Measurements from ENCODE around the gene EPB41L2.
"Not testable (repeated sequence)": the region's sequence is repeated elsewhere in the genome, so short reads cannot be mapped to it uniquely, and the experiment has no call there.

EPB41L2 gene

DNA sequence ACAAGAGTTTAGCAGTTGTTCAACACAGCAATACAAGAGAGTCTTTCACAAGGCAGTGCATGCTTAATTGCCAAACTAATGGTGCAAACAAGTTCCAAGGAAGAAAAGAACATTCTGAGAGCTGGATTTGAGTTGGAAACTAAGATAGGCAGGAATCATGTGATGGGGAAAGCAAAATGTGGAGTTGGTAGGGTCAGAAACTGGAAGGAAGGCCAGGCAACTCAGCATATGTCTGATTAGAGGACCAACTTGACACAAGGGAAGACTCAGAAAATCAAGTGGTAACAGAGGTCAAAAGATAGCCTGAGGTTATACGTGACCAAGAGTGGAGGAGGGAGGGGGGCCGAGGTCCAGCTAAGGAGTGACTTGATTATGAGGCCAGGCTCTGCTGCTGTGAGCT lies 118.6 kb downstream of the EPB41L2 start:
- no peak for DNase-seq (ENCODE audit: low read depth)

DNA sequence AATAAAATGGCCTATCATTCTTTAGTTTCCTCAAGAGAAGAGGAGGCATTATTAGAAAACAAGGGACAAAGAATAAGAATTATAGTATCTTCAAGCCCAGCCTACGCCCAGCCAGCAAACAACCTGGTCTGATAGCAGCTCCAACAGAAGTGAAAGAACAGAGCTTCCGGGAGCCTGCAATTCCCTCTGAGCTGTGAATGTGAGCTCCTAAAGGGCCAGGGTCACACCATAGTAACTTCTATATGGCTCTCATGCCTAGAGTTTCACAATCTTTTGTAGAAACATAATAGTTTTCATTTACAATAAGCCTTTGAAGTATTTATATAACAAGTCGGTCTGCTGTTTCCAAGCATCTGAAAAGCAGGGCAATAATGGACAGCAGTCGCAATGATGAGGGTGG lies 119.3 kb downstream of the EPB41L2 start:
- no peak for DNase-seq (ENCODE audit: low read depth)

DNA sequence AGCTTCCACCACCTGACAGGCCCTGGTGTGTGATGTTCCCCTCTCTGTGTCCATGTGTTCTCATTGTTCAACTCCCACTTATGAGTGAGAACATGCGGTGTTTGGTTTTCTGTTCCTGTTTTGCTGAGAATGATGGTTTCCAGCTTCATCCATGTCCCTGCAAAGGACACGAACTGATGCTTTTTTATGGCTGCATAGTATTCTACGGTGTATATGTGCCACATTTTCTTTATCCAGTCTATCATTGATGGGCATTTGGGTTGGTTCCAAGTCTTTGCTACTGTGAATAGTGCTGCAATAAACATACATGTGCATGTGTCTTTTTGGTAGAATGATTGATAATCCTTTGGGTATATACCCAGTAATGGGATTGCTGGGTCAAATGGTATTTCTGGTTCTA lies 120.3 kb downstream of the EPB41L2 start:
- not testable (repeated sequence) for DNase-seq (ENCODE audit: low read depth)

DNA sequence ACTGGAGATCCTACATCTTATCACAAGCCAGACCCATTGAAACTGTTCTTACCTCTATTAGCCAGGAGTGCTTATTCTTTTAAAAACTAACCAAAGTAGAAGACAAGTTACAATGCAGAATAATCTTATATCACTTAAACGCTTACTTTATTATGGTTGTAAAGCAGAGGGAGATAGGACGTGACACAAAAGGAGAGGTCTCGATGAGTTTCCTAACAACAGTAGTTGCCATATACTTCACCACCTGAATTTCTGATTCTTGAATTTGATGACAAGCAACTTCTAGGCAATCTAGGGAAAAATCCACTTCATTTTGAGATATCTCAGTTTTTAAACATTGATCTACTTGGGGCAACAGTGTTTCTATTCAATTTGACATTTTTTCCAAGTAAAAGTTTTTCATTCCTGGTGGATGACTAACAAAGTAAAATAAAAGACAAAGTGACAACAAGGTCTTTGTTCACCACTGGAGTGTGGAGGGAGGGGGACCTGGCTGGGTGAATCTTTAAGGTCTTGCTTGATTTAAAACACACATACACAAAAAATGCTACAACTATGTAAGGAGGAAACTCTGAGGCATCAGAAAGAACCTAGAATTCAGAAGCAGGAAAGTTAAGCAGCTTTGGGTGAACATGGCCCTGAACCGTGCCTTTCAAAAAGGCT lies 125.0 kb downstream of the EPB41L2 start:
- no peak for DNase-seq (ENCODE audit: low read depth)

DNA sequence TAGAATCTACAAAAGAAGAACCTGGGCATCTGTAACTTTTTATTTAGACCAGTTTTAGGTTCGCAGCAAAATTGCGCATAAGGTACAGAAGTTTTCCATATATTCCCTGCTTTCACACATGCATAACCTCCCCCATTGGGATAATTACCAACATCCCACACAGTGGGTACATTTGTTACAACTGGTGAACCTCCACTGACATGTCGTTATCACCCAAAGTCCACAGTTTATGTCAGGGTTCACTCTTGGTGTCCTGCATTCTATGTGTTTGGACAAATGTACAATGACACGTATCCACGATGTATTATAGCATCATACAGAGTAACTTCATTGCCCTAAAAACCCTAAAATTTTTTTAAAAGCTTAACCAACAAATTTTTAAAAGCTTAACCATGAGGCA lies 126.1 kb downstream of the EPB41L2 start:
- no peak for DNase-seq (ENCODE audit: low read depth)

DNA sequence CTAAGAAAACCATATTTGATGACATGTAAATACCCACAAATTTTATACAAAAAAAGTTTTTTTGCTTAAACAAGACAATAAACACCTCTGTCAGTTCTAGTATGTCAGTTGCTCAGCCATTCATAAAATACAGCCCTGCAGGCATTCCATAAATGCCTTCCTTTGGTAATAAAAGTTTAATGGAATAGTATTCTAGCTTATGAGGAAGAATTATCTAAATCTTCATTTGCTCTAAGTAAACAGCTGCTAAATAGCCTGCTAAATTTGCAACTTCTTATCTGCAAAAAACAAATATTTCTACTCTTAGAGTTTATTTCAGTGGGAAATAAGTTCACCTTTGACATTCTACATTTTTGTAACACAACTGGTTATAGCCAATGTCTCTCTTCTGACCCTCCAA lies 127.1 kb downstream of the EPB41L2 start:
- no peak for DNase-seq (ENCODE audit: low read depth)

DNA sequence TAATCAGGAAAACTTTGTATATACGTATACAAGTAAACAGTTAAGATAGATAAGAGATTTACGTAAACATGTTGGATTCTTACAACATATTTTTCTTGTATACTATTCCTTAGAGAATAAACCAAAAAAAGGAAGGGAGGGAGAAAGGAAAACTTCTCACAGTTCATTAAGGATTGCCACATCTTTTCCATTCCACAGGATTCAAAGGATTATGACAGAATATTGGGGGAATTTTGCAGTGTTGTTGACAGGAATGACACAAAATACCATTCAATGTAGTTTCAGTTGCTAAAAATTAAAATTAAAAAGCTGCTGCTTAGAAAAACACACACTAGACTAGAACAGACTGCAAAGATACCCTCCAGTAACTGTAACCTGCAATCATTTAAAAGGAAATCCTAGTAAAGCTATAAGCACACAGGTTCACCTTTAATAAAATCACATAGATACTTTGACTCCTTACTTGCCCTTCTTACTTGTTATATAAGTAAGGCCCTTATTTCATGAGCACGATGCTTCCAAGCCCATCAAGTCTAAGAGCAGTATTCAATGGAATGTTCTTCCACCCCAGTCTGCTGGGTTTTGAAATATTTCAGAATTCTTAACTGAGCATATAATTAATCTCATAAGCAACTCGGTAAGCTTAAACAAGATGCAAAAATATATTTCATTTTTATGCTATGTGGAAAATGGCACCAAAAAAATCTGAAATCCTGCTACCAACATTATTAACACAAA lies 128.0 kb downstream of the EPB41L2 start:
- no peak for DNase-seq (ENCODE audit: low read depth)

DNA sequence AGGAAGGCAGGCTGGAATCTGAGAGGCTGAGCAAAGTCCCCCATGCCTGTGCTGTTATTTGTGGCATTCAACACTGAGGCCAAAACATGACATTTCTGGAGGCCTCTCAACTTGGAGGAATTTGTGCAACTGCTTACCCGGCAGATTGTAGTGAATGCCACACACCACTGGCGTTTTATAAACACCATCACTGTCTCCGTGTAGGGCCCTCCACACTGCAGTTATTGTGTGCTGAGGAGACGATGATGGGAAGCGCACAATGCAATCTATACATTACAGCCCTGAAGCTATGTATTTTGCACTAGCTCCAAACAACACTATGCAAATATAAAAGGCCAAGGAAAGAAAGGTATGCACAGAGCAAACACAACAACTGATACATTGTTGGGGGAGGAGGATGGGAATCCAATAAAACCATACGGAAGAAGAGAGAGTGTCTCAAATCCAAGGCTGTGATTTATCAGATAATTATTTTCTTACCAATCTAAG lies 129.3 kb downstream of the EPB41L2 start:
- no peak for DNase-seq (ENCODE audit: low read depth)

DNA sequence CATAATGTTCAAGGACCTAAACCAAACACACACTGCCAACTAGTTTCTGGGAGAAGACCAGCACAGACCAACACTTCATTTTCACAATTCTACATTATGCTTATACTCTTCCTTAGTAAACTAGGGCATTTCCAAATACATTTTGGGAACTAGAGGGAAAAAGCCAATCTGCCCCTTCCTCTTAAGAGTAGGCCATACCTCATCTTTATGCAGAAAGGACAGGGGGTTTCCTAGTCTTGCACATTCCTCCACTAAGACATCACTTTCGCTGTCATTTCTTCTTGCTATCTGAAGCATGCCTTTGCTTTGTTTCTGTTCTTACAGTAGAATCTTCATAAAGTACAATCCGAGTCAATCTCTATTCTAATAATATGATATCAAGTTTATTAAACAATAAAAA lies 130.1 kb downstream of the EPB41L2 start:
- DNase-seq (ENCODE audit: low read depth), result no peak

DNA sequence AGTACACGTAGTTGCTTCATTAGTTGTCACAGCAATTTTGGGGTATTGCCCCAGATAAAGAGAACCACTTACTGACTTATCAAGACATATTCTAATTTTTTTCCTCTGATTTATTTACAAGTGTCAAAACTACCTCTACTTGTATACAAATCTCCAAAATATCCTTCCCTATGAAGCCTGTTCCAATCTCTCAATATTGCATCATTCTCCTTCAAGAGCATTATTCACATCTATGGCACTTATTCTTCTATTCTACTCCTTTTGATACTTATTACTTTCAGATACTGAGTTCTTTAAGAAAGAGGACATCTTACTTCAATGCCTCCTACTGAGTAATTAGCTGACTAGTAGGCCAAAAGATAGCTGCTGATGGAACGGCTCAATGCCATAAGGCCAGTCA lies 130.6 kb downstream of the EPB41L2 start:
- DNase-seq (ENCODE audit: low read depth), result no peak

DNA sequence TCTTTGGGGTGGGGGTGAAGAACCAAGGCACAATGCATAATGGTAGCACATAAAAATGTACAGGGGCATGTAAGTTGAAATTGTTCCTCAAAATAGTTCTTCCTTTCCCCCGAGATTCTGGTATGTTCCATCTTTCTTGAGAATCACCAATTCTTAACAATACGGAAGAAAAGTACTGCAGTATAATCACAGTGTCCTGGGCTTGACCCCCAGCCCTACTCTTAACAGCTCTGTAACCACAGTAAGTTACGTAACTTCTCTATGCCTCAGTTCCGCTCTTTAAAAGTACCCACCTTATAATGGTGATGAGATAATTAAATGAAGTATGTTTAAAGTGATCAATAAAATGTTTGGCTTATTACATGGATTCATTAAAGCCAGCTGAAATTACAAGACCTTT lies 131.4 kb downstream of the EPB41L2 start:
- no peak for DNase-seq (ENCODE audit: low read depth)

DNA sequence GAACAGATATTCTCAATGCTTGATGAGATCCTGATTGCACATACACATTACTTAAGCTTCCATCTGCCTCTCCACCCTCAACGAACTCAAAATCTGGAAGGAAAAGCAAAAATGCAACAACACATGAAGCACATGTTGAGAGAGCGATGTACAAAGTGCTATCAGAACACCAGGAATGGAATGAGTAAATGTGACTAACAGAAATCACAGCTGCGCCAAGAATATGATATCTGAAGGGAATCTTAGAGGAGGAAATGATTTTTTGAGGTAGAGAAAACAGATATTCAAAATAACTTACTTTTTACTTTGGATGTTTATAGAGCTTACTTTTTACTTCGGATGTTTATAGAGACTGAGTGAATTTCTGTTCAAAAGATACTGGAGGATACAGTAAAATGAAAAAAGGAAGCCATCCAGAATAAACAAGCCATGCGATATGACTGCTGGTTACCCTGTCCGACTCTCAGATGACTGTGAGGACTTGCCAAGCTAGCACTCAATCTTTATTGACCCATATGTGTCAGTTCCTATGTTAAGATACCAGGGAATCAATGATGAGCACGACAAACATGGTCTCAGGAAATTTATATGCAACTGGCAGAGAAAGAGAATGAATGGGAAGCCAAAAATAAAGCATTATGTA lies 133.9 kb downstream of the EPB41L2 start:
- no peak for DNase-seq (ENCODE audit: low read depth)

DNA sequence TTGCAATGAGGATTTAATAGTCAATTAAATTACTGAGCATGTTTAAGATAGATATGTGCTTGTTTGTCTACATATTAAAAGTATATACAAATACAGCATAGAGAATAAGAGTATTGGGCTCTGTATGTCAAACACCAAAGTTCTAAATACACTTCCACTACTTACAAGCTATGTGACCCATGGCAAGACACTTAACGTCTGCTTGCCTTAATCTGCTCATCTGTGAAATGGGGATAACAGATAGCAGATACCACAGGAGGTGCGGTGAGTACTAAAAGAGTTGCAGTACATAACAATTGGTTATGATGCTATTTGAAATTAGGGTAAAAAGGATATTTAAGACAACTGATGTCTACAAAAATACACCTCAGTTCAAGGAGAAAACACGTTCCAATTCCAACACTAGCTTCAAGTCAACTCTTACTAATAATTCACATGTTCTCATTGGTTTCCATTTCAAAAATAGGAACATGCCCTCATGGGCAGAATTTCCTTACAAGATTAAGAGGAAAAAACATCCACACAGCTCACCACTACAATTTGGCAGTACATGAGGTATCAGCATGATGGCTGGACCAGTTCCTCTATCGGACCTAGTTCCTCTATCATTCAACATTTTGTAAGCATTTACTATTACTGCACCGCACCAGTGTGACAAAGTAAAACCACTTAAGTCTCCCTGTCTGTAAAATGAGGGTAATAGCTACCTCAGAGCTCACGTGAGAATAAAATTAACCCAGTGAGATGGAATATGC lies 134.7 kb downstream of the EPB41L2 start:
- no peak for DNase-seq (ENCODE audit: low read depth)

DNA sequence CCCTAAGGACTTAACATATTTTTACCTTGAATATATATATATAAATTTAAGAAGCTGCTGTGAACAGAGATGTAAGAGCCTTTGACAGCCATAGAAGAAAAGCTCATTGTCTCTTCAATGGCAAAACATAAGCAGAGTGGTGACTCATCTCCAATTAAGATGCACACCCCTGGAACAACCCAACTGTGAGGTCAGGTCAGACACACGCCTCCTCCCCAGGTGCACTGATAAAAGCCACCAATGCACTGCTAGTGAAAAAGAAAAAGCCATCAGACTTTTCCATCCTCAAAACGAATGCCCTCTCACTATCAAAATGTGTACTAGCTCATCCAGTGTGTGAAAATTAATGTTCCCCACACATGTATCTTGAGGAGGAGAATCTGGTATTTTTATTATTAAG lies 135.7 kb downstream of the EPB41L2 start:
- no peak for DNase-seq (ENCODE audit: low read depth)

DNA sequence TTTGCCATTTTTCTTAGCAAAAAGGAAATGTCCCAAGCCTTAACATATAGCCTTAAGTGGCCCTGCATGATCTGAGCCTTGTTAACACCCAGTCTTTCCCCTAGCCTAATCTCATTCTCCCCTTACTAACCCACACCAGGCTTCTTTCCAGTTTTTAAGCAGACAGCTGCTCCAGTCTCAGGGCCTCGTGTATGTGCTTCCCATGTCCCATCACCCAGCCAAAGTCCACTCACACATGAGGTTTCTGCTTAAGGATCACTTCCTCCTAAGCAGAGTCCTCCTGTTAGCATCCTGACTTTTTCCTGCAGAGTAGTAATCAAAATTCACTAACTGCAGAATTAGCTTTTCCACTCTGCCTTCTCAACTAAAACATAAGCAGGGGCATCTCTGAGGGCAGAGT lies 139.7 kb downstream of the EPB41L2 start:
- DNase-seq (ENCODE audit: low read depth), result no peak

DNA sequence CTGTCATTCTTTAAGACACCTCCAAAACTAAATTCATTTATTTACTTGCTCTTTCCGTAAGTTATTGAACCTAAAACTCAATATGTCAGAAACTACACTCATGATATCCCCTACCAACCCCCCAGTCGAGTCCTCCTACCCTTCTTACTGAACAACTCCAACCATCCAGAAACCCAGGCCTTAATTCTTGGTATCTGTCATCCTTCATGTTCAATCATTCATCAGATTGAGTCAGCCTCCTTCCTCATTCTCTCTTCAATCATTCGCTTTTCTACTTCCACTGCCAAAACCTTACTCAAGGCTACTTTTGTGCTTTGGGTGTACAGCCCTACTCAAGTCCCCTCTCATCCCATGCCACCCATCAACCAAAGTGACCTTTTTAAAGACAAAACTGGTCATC lies 140.1 kb downstream of the EPB41L2 start:
- no peak for DNase-seq (ENCODE audit: low read depth)

DNA sequence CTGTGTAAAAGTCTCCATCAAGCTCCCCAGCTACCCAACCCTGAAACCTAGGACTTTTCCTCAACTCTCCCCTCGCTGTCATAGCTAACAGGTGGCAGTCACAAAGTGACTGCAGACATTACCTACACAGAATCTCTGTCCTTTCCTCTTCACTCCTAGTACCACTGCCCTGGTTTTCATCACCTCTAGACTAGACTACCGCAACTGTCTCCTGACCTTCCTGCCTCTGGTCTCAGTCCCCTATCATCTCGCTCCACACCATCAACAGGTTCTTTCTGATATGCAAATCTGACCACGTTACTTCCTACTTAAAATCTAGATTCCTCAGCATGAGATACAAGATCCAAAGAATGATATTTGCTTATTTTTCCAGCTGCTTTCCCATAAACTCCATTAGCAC lies 142.1 kb downstream of the EPB41L2 start:
- no peak for DNase-seq (ENCODE audit: low read depth)

DNA sequence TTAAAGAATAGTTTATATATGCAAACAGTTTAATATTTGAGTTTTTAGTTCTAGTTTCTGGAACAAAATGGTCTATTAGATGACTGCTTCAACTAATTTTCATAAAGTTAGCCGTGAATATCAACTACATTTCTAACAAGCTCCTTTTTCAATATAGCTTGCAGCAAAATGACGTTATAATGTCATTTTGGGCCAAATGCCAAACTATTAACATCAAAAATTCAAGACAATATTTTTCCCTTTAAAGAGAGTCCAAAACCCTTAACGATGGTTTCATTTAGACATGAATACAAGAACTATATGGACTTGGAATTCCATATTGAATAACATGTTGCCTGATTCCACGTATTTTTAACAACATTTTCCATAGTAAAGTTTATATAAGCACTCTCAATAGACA lies 144.9 kb downstream of the EPB41L2 start:
- no peak for DNase-seq (ENCODE audit: low read depth)

DNA sequence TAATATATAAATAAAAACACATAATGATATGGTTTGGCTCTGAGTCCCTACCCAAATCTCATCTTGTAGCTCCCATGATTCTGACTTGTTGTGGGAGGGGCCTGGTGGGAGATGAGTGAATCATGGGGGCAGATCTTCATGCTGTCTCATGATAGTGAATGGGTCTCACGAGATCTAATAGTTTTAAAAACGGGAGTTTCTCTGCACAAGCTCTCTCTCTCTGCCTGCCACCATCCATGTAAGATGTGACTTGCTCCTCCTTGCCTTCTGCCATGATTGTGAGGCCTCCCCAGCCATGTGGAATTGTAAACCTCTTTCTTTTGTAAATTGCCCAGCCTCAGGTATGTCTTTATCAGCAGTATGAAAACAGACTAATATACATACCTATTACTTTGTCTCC lies 147.4 kb downstream of the EPB41L2 start:
- DNase-seq (ENCODE audit: low read depth), result not testable (repeated sequence)

DNA sequence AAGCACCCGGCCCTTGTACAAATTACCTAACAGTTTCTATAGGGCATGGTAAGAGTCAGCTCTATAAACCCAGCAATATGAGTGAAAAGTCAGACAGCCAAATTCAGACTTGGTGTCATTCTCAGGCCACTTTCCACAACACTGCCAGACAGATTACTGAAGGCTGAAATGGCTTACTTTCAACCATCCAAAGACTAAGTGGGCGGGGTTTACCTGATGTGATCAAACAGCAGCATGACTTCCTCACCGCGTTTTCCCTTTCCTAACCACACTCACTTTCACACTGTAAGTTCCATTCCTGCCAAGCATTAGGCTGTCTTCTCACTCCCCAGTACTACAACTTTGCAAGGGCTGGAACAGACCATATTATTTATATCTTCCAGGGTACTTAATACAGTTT lies 149.9 kb downstream of the EPB41L2 start:
- DNase-seq (ENCODE audit: low read depth), result no peak

DNA sequence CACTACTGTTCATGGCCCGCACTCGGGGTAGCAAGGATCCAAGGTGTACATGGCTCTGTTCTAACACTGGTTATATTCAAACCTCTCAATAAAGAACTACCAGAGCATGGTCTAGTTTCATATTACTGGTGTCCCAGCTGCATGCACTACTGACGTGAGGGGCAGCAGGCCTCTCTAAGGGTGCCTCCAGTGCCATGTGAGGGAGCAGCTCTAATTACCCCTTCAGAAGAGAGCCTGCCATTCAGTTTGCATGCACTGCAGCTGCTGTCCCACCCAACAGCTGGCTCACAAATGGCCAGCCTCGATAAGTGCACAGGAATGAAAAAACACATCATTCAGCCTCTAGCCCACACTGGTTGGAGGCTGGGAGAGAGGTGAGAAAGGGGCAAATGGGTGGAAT lies 150.6 kb downstream of the EPB41L2 start:
- DNase-seq (ENCODE audit: low read depth), result no peak

DNA sequence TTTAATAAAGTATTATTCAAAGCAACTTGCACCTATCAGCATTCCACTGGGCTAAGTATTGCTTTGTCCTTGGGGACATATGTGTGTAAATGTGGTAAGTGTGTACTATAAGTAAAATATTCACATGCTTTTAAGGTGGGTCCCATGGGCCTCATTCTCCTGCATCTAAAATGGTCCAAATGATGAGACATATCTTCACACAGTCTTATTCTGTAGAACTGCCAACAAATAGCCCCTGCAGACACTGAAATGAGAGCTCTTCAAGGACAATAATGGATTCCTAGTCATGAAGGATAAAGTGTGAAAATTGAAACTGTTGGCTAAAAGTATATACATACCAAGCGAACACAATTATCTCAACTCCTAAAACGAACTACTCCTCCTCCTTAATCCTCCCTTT lies 154.1 kb downstream of the EPB41L2 start:
- DNase-seq (ENCODE audit: low read depth), result no peak

DNA sequence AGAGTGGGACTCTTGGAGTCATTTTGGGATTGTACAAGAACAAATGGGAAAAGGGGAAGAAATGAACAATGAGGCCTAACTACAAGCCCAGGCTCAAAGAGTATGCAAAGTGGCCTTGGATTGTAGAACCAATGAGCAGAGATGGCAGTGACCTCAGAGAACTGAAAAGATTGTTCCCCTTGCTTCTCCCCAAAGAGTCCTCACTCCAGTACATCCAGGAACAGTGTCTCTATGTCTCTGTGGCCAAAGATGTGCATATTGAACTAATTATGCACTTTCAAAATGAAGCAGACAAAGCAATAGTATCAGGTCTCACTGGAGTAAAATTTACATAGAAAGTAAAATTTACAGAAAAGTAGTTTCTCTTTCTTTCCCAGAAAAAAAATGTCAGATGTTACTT lies 154.9 kb downstream of the EPB41L2 start:
- DNase-seq (ENCODE audit: low read depth), result no peak
